DND-41 (cell line): ENCODE data around the gene HMBS.
A peak's percentile ranks its signal among the peaks of the same experiment; 100 is the strongest.

Source experiments
- ATAC-seq: fragments of 200-7000 bp; cut with Tn5 transposase; 3 replicates; pipeline ENCODE4 v1.9.1; 2021; ENCODE audit warnings: low read depth; ENCODE audit not compliant: insufficient read depth
- DNase-seq: peaks from one replicate; pipeline ENCODE4 v3.0.0-alpha.2; 2020
- H2AFZ ChIP-seq: 2 replicates; pipeline ENCODE4 v1.6.0; 2012; ENCODE audit warnings: low read depth, low read length
- H3K27ac ChIP-seq: 2 replicates; pipeline ENCODE4 v1.5.1; 2012; ENCODE audit warnings: low read length, inconsistent platforms
- H3K27me3 ChIP-seq: fragments of 200-600 bp; sonication (generic); 2 replicates; pipeline ENCODE4 v1.6.0; 2012; ENCODE audit warnings: low read length, mild to moderate bottlenecking, inconsistent platforms; ENCODE audit not compliant: insufficient read depth, poor library complexity
- H3K36me3 ChIP-seq: 2 replicates; pipeline ENCODE4 v1.5.1; 2012; ENCODE audit warnings: low read length, inconsistent platforms; ENCODE audit not compliant: insufficient read depth
- H3K4me1 ChIP-seq: 2 replicates; pipeline ENCODE4 v1.5.1; 2012; ENCODE audit warnings: mild to moderate bottlenecking, low read length; ENCODE audit not compliant: insufficient read depth
- H3K4me2 ChIP-seq: 2 replicates; pipeline ENCODE4 v1.6.0; 2012; ENCODE audit warnings: mild to moderate bottlenecking, moderate library complexity, low read length, inconsistent platforms; ENCODE audit not compliant: insufficient read depth
- H3K4me3 ChIP-seq, 2 experiments: fragments of 200-600 bp in 1 of 2; shearing (Covaris generic) in 1 of 2; 2 replicates each; pipeline ENCODE4 v1.5.1; 2012 to 2016; ENCODE audit warnings: inconsistent platforms in 2 of 2, low read length in 2 of 2, mild to moderate bottlenecking in 2 of 2, low read depth in 1 of 2, moderate library complexity in 1 of 2
- H3K79me2 ChIP-seq: 2 replicates; pipeline ENCODE4 v1.6.0; 2012; ENCODE audit warnings: low read length, inconsistent platforms; ENCODE audit not compliant: insufficient read depth
- H3K9ac ChIP-seq: 2 replicates; pipeline ENCODE4 v1.6.0; 2012; ENCODE audit warnings: low read depth, mild to moderate bottlenecking, inconsistent platforms, low read length, moderate library complexity
- H3K9me3 ChIP-seq: 2 replicates; pipeline ENCODE4 v1.5.1; 2012; ENCODE audit warnings: low read length, moderate library complexity, mild to moderate bottlenecking, inconsistent platforms; ENCODE audit not compliant: insufficient read depth, severe bottlenecking
- H4K20me1 ChIP-seq: 2 replicates; pipeline ENCODE4 v1.6.0; 2012; ENCODE audit warnings: low read length; ENCODE audit not compliant: insufficient read depth
- EZH2 ChIP-seq: IDR thresholded peaks from 3 replicates; pipeline ENCODE4 v1.6.1; 2012; ENCODE audit warnings: borderline replicate concordance, low read depth, mild to moderate bottlenecking, moderate library complexity, low read length, inconsistent platforms; ENCODE audit not compliant: severe bottlenecking
- TF ChIP-seq, protein P1 (sequence below): IDR thresholded peaks from 2 replicates; pipeline ENCODE4 v1.5.1; 2012; ENCODE audit warnings: borderline replicate concordance, low read length, moderate library complexity, mild to moderate bottlenecking; ENCODE audit not compliant: poor library complexity, severe bottlenecking; ENCODE audit errors: extremely low read depth

The HMBS gene

DNA sequence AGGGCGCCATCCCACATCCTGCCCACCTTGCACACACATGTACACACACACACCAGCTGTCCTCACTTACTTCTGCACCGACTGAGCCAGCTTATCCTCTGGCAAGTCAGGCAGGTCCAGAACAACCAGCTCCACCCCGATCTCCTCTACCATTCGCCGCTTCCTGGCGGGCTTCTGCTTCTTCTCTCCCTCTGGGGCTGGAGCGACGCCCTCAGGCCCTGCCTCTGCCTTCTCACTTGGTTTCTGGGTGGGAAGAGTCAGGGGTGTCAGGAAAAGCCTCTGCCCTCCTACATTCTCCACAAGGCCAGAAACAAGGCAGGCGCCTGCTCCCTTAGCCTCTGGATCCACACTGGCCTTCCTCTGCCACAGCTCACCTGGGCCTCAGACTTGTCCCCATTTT lies 36.0 kb upstream of the HMBS start:
- ATAC-seq, result peak; percentile 45; the same call in 2 of the 3 replicates
- H3K9ac ChIP-seq, result no peak overlapping the region
- H3K36me3 ChIP-seq, result peaks cover 91% of the 10 kb centered on the region
- H3K79me2 ChIP-seq, result peaks cover 5% of the 10 kb centered on the region; the same call in 1 of the 2 replicates
- H3K4me2 ChIP-seq, result no peak overlapping the region
- DNase-seq, result no peak
- H3K27ac ChIP-seq, result no peak overlapping the region
- H3K9me3 ChIP-seq, result no peaks in the 10 kb centered on the region
- H3K4me3 ChIP-seq, result no peak overlapping the region
- TF ChIP-seq EZH2, result no peak
- TF ChIP-seq, protein P1, sequence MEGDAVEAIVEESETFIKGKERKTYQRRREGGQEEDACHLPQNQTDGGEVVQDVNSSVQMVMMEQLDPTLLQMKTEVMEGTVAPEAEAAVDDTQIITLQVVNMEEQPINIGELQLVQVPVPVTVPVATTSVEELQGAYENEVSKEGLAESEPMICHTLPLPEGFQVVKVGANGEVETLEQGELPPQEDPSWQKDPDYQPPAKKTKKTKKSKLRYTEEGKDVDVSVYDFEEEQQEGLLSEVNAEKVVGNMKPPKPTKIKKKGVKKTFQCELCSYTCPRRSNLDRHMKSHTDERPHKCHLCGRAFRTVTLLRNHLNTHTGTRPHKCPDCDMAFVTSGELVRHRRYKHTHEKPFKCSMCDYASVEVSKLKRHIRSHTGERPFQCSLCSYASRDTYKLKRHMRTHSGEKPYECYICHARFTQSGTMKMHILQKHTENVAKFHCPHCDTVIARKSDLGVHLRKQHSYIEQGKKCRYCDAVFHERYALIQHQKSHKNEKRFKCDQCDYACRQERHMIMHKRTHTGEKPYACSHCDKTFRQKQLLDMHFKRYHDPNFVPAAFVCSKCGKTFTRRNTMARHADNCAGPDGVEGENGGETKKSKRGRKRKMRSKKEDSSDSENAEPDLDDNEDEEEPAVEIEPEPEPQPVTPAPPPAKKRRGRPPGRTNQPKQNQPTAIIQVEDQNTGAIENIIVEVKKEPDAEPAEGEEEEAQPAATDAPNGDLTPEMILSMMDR, result no peak
- H2AFZ ChIP-seq, result no peak overlapping the region
- no peaks in the 10 kb centered on the region for H3K27me3 ChIP-seq
- H4K20me1 ChIP-seq, result 0 out of 2 replicates have a peak, but pooled peaks cover 3% of the 10 kb centered on the region
- no peaks in the 10 kb centered on the region for H3K4me1 ChIP-seq

DNA sequence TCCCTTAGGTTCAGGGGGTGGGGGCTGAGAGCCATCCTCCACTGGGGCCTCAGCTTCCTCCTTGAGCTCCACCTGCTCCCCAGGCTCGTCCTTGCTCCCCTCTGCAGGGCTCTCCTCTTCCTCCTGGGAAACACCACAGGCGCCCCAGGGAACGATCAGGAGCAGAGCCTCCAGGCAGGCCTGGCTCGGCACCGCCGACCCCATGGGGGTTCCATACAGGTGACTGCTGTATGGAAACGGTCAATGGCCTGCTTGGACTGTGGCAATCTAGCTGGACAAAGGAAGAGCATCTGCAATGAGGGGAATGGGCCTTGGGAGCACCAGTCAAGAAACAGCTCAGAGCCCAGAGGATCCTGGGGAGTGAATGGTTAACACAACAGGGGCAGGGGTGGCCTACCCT lies 35.6 kb upstream of the HMBS start:
- H2AFZ ChIP-seq, result no peak overlapping the region

DNA sequence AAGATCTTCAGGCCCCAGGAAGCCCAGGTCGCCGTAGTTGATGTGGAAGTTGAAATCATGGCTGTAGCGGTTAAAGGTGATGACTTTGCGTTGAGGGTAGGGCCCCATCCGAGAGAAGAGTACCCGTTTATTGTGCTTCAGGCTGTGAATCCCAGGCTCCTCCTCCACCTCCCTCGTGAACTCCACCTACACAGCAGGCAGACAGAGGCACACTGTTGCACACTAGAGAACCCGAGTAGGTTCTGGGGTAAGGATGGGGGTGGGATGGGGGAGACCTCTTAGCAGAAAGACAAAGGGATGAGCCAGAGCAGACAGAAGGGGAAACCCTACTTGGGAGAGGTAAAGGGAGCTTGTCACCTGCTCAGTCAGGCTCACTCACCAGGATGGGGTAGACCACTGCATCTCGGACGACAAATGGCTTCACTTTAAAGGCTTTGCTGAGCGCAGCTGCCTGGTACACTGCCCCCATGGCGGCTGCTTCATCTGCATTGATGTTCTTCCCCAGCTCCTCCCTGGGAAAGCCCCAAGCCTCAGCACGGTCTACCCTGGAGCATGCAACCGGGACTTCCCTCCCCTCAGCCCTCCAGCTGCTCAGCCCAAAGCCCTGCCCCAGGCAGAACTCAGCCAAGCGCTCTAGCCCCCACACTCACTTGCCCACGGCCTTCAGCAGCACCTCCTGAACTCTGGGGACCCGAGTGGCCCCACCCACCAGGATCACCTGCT lies 33.1 kb upstream of the HMBS start:
- Histone ChIP-seq H3K27ac (no peak overlapping the region), H3K27me3 (no peaks in the 10 kb centered on the region), H3K9ac (no peak overlapping the region), H3K36me3 (peaks cover 89% of the 10 kb centered on the region), H3K4me1 (peaks cover 18% of the 10 kb centered on the region), H3K79me2 (peaks cover 33% of the 10 kb centered on the region), H3K4me3 (no peak overlapping the region), H2AFZ (no peak overlapping the region), H3K9me3 (no peaks in the 10 kb centered on the region), H3K4me2 (no peak overlapping the region), H4K20me1 (peaks cover 26% of the 10 kb centered on the region; the same call in 1 of the 2 replicates)
- DNase-seq (no peak), ATAC-seq (no peak)
- TF ChIP-seq, protein P1, result no peak
- no peak for TF ChIP-seq EZH2

More for the DNA sequence above, 35.6 kb upstream of the HMBS start:
- Histone ChIP-seq H3K79me2 (peaks cover 8% of the 10 kb centered on the region; the same call in 1 of the 2 replicates), H3K4me1 (no peaks in the 10 kb centered on the region), H3K9ac (no peak overlapping the region), H3K27me3 (no peaks in the 10 kb centered on the region), H3K36me3 (peaks cover 95% of the 10 kb centered on the region), H3K4me3 (no peak overlapping the region), H4K20me1 (0 out of 2 replicates have a peak, but pooled peaks cover 3% of the 10 kb centered on the region), H3K27ac (no peak overlapping the region), H3K9me3 (no peaks in the 10 kb centered on the region), H3K4me2 (no peak overlapping the region)
- DNase-seq, result no peak
- no peak for ATAC-seq
- TF ChIP-seq, protein P1, result no peak
- TF ChIP-seq EZH2, result no peak
